AG08395 (cell line): ENCODE measurements around the gene TTC7B.

ENCODE experiments used
- DNase-seq: peaks from one replicate; pipeline ENCODE4 v3.0.0; 2012; ENCODE audit warnings: mixed read lengths, low spot score

TTC7B gene

DNA sequence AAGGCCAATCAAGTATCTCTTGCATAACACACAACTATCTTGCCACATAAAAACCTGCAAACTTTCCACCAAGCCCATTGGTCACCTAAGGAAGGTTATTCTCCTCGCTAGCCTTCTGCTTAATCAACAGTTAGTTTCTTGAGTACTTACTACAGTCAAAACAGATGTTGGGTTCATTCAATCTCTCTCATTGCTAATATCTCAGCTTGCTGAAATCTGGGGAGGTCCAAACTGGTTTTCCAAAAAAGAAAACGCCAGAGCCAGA is 74.6 kb downstream of the TTC7B start:
- no peak for DNase-seq

DNA sequence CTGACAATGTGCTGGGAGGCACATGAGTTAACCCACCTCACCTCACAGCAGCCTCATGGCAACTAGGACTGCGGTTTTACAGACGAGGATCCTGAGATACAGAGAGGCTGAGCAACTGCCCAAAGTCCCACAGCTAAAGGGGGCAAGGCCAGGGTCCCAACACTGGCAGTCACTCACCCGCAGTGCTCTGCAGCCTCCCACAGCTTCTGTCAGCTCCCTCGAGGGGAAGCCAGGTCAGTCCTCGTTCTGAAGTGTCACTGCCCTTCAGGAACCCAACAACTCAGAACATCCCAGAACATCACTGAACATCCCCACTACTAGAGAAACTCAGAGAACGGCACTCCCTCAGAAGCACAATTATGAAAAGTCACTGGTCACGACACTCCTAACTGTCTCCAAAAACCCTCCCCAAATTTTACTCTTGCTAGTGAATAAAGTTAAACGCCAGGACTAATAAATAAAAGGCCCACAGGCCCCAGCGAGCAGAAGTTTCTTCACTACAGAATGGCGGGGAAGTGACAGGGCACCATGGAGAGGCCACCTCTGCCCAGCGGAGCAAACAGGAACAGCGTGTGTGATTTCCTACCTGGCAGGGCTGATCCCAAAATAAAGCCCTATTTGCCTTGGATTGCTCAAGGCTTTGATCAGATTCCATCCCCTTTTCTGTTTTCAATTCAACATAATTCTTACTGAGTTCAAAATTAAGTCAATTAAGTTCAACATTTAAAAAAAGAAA is 75.1 kb downstream of the TTC7B start:
- DNase-seq = no peak

DNA sequence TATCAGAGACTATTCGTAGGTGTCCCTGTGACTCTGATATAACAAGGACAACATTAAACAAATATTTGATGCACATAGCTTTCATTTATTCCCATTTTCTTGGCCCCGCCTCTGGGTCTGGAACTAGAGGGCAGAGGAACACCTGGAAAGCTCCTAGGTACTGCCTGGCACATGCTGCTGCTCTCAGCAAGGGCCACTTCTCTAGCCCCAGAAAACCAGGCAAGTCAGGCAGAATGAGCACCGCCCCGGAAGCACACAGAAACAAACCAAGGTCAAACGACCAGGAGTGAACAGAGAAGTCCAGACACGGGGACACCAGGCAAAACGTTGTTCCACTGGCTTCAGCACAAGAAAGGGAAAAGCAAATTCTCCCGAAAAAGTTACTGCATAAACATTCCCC is 76.1 kb downstream of the TTC7B start:
- no peak for DNase-seq

DNA sequence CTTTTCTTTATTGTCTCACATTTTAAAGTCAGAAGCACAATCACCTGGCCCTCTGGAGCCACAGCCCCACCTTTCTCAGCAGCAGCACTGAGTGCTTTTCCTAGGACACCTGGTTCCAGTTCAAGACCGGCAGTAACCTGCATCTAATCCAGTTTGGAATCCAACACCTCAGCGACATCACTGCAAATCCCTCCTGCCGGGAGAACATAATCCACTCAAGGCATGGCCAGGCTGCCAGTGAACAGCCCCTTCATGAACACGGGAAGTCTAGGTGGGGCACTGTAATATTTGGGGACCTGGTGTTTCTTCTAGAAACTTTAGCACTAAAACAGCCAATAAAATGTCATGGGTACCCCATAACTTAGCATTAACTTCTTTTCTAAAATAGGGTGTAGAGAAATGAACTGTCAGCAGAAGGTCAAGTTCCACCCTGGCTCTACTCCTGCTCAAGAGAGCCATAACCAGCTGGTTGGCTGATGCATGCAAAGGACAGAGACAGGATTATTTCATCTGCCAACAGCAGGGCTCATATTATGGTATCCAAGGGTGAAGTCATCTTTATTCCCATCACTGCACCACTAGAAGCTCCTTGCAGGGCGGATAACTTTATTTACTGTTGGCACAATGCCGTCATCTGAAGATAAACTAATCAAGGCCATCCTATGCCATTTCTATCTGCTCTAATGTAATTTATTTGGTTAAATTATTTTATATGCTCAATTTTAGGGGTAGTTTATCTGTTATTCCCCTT is 76.7 kb downstream of the TTC7B start:
- DNase-seq = no peak

DNA sequence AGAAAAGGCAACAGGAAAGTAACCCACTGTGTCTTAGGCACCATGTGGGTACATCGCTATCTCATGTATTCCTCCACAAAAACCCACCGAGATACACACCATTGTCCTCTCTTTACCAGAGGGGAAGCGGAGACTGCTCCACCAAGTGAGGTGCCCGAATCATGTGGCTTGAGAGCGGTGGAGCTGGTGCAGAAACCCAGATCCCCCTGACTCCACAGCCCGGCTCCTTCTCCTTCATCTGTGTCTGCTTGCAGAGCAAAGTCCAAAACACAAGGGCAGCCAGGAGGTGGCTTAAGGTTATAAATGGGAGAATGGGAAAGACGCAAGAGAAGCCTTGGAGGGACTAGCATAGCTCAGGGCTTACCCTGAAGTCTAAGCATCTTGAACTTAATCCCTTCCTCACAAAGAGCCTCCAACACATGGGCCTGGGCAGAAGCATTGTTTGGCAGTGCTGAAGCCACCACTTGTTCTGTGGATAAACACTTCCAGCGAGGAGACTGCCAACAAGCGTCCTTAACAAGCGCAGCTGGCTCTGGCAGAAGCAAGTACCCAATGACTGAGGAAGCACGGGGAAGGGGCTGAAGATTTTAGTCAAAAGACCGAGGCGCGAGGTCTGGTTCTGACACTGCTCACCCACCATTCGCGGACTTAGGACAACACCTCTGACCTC is 83.0 kb downstream of the TTC7B start:
- DNase-seq = no peak

DNA sequence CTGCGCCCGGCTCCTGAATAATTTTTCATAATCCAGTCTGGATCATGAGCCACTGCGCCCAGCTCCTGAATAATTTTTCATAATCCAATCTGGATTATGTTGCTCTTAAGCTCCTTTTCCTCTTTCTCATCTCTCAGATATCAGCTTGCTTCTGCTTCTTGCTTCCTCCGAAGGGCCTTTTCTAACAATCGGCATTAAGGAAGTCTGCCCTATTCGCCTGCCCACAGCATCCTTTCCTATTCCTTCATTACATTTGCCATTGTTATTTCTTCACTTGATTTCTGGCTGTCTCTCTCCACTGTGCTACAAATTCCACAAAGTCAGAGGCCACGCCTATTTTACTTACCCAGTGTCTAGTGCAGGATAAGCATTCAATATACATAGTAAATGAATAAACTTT is 83.5 kb downstream of the TTC7B start:
- DNase-seq = no peak

DNA sequence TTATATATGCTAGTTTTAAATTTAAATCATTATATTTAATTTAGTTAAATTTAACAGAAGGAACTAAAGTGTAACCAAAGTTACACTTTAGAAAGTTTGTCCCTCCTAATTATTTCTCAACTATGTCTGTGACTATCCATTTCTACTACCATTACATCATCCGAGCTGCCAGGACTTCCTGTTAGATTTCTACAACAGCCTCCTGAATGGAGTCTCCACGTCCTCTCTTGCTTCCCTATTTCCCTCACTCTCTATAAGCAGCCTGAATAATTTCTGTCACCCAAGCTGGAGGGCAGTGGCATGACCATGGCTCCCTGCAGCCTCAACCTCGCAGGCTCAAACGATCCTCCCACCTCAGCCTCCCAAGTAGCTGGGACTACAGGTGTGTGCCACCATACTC is 84.1 kb downstream of the TTC7B start:
- DNase-seq = no peak

DNA sequence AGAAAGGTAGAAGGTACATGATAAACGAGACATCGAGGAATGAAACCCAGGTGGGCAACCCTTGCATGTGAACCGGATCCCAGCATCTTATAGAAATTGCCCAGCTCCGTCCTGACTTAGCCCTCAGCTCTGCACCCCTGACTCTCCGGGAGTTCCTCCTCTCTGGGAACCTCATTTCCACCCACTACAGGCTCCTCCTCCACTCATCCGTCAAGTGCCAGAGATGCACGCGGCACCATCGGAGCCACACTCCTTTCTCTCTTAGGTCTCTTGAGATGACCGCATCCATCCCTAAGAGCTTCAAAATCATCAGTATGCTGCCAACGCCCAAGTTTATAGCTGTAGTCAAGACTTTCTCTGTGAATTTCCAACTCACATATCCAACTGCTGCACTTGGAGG is 84.7 kb downstream of the TTC7B start:
- no peak for DNase-seq

DNA sequence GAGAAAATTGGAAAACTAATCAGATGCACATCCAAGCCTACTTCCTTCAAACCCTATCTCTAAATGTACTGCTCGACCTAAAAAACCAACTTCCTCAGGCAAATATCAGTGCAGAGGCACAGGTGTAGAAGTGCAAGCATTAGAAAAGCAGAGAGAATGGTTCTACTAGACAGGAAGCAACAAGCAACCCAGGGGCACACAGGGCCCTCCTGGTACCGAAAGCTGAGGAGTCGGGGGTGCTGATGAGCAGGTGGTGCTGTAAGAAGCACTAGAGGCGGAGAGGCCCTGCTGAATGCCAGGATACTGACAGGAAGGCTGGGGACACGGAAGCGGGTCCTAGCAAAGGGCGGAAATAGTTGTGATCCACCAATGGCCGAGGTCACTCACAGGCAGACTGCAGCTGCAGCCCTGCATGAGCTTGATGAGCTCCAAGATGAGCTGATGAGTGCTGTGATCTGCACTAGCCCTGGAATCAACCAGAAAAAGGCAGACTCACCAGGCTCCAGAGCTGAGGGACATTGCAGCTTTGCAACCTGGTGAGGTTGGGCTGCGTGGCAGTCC is 85.9 kb downstream of the TTC7B start:
- DNase-seq = no peak

DNA sequence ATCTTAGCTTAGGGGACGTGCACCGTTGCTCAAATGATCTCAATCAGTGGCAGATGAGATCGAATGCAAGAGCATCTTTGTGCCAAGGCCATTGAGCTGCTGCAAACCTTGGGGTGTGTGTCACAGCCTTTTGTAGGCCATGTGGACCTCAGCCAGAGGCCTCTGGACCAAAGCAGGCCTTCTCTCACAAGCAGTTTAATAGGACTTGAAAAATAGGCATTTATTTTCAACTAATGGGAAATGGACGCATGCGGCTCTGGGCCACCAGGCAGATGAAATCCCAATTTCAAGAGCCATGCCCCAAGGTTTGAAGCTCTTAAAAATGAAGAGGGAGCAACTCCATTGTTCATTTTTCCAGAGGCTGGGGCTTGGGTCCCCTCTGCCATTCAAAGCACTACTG is 87.3 kb downstream of the TTC7B start:
- DNase-seq = no peak

DNA sequence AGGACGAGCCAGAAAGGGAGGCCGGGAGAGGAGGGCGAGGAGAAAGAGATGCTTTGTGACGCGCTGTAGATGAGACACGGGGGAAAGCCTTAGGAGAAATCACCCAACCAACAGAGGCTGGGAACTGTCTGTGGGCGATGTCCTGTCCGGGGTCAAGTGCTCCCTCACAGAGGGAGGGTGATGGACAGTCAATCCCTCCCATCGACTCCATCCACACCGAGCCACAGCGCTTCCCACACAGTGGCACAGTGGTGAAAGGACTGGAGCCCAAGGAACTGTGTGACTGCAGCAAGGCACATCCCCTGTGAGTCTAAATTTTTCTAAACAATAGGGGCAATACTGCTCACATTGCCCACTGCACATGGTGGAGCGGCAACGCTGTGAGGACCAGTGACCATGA is 89.1 kb downstream of the TTC7B start:
- DNase-seq = no peak

DNA sequence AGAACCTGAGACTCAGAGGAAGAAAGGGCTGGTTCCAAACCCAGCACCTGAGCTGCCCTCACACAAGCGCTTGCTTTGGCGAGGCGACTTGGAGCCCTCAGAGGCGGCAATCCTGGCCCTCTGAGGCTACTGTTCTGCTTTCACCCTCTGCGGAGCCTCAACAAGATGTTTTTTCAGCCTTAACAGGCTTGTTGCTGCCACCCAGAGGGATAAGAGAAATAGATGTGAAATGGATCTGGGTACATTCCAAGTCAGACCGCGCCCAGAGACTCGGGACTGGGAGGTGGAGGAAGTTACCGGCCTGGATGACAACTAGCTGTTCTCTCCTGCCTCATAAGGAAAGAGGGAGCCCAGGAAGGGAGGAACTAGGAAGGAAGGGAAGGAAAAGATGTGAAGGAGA is 89.6 kb downstream of the TTC7B start:
- peak; percentile 69 for DNase-seq

DNA sequence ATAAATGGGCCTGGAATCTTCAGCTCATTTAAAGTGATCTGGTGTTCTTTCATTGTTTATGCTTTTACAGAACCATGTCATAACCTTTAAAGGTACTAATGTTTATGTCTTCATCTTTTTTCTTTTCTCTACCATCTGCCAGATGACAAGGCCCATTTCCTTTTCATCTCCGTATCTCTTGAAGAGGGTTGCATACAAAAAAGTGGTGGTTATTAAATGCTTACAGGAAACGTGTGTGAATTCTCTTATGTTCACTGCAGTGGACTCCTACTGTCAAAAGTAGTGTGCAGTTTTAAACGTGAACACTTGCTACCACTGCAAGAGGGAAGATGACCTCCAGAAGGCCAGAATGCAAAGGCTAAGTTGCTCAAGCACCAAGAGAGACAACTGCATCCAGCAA is 91.4 kb downstream of the TTC7B start:
- DNase-seq = no peak

DNA sequence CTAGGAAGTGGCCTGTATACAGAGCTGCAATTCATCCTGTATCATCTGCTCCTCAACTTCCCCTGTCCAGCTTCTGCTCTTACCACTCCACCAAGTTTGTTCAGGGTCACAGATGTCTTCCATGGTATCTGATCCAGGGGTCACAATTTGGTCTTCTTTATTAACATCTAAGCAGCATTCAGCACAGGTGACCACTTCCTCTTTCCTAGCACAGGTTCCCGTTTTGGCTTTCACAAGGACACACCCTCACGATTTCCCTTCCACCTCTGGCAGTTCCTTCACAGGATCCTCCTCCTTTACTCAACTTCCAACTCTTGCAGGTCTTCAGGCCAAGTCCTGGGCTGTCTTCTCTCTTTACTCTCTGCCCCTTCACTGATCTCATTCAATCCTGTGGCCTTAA is 93.6 kb downstream of the TTC7B start:
- no peak for DNase-seq

DNA sequence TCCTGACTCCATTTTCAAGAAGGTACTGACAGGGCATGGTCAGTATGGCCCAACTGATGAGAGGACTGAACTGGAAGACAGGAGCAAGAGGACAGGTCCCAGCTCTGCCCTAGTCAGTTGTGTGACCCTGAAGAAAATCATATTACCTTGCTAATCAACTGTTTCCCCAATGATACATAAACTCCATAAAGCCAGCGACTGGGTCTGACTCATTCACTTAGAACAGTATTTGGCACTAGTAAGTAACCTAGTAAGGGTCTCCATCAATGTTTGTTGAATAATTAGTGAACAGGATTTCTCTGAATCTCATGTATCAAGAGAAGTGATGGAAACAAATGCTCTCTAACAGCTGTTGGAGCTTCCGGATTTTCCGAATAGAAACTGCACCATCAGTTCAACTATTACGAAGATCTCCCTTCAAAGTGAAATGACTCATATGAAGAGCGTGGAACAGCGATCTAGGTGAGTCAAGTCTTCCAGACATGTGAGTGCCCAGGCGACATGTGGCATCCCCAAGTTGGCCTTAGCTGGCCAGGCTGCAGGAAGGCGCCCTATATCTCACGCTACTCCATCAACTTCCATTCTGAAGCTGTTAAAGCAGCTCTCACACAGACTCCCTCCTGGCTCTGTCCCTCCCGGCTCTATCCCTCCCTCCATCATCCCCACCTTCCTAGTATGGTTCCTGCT is 94.5 kb downstream of the TTC7B start:
- no peak for DNase-seq

DNA sequence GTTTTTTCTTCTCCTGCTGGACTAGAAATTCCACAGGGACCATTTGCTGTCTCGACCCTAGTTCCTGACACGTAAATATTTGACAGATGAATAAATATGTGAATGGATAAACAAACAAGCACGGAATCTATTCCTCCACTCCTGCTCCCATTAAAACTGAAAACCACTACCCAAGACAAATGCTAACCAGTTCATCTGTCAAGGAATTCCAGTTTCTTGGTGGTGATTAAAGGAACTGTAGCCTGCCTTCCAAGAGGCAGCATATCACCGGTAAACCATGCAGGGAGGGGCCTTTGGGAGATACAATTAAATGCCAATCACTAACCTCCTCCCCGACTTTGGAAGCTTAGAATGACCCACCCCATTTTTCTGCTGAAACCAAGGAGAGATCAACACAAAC is 95.4 kb downstream of the TTC7B start:
- no peak for DNase-seq

DNA sequence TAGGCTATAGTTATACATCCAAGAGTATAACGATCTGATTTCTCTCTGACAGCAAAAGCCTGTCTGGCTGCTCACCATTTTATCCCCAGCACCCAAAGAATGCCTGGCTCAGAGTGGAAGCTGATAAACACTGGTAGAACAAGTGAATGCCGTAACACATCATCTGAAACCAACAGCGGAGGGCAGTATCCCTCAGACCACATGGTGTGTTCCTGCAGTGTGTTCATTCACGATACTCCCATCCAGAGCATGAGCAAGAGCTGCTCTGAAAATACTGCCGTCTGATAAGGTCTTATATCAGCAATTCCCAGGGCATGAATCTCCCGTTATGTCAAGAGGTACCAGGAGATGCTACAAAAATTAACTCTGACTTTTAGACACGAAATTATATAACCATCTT is 95.9 kb downstream of the TTC7B start:
- no peak for DNase-seq

DNA sequence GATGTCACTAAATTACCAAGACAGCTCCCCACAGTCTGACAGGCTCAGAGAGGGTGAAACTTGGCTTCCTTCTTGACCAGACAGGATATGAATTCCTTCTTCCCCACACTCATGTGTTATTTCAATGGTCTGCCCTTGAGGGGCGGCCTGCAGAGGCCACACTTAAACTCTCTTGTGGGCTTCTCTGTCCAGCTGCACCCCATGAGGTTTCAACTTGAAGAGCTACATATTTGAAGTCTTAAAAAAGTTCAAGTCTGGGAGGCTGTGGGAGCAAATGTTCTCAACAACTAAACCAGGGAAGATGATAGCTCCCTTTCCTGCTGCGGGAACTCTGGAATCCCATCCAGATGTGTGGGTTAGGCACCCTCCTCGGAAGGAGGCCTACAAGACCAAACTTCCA is 98.3 kb downstream of the TTC7B start:
- peak; percentile 52 for DNase-seq

DNA sequence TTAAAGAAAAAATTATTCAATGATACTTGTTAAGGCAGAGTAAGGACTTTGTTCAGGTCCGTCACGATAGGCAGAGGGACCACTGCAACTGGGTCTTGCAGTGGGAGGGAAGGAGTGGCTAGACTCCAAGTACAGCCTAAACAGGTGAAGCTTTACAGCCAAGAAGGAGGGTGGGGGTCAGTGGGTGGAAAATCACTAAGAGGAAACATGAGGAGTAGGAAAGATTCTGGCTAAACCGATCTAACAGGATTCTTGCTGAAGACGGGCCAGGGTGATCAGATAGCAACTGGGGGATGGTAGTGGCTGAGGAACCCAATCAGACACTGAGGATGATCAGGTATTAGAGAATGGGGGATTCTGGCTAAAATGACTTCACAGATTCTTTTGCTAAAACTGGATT is 100.2 kb downstream of the TTC7B start:
- DNase-seq = no peak

DNA sequence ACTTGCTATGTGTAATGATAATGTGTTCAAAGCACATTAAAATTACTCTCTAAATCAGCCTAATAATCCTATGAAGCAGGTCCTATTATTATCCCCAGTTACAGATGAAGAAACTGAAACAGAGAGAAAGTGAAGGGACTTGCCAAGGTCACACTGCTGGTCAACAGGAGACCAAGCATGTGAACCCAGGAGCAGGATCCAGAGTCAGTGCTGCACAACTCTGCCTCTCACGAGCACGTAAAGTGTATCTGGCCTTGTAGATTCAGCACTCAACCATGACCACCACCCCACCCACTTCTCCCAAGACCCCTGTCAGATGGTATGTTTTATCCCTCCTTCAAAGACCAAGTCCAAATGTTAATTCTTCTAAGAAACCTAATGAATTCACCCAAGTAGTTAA is 100.7 kb downstream of the TTC7B start:
- DNase-seq = no peak

DNA sequence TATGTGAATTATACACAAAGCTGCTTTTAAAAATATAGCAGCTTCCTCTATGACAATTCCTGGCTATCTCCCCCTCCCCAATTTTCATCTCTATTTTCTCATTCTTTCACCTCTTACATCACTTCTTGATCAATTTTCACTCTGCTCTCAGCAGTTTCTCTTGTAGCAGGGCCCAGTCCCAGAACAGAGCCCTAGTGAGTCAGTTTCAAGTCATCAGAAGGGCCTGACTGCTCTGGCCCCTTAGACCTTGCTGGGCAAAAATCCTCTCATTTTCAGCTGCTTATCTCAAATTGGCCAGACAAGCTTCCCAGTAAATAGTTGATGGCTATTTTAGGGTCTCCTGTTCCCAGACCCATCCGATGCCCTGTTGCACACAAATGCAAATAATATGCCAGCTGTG is 101.4 kb downstream of the TTC7B start:
- DNase-seq = peak; percentile 45

DNA sequence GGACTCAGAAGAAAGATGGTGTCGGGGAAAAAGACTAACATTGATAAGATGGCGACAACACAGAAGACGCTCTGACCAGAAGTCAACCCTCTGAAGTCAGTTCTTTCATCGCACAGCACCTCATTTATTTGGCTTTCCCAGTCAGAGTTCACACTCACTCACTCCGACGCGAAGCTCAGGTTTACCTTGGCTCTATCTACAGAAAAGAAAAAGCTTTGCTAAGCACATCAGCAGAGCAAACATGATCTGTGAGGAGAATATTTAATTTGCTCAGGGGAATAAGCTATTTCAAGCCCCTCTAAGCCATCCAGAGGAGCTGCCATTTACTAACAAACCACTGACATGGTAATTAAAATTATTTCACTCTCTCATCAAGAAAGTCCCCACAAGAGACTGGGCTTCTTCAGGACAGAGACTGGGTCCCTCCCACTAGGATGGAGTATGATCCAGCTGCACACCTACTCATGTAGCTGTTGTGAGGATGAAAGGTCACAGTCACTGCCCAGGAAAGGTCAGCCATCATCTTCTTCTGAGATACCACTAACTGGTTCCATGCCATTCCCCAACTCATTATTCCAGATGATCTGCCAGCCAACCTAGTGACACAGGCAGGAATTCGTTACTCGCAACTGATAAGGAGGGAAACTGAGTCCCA is 111.4 kb downstream of the TTC7B start:
- DNase-seq = no peak
